NOMO-1 treated with dmso at 0.1 percent for 144 hours (cell line): ENCODE measurements around the gene RETREG2.

ENCODE experiments used
- DNase-seq: peaks from one replicate; lab custom pipeline; 2025; ENCODE audit not compliant: unreplicated experiment; lab: John Stamatoyannopoulos, UW

The RETREG2 gene

DNA sequence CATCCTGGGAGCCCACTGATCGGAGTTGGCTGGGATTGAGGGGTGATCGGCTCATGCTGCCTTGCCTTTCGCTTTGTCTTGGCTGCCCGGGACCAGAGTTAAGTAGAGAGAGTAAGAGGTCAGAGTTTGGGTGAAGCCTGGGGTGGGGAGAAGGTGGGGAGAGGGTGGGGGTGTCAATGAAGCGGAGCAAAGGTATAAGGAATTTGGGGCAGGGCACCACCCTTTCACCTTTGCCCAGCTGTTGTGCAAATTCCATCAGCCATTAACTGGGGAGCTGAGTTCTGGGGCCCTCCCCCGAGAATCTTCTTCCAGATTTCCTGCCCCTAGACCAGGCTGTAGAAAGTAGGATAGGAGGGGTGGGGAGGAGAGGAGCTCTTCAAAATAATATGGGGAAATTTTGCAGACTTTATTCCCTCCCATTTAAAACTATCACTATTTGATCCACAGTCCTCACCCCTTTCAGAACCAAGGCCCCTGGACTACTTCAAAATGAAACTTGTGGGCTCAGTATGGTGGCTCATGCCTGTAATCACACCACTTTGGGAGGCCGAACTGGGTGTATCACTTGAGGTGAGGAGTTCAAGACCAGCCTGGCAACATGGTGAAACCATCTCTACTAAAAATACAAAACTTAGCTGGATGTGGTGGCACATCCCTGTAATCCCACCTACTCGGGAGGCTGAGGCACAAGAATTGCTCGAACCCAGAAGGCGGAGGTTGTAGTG lies 8.0 kb upstream of the RETREG2 start, which contains the start of gene SLC23A3:
SLC23A3 (minus strand) TSS at position 100 of the 725 bp plus-strand sequence; CDS start at position 55, 45 bp downstream.
- DNase-seq: no peak

DNA sequence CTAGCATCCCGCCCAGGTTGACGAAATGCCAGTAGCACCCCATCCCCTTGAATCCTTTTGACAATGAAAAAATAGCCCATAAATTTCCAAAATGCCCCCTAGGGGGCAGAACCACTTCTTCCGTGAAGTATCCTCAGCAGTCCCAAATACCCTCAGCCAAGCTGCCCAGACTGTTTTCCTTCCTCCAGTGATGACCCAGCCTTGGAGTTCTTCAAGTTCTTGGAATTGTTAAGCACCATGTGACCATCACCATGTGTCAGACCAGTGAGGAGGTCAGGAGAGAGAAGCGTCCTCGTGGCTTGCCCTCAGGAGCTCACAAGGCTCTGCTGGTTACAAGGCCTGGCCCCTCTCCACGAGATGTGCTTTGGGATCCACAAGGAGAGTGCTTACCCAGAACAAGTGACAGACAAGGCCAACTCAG lies 6.8 kb upstream of the RETREG2 start:
- no peak for DNase-seq

DNA sequence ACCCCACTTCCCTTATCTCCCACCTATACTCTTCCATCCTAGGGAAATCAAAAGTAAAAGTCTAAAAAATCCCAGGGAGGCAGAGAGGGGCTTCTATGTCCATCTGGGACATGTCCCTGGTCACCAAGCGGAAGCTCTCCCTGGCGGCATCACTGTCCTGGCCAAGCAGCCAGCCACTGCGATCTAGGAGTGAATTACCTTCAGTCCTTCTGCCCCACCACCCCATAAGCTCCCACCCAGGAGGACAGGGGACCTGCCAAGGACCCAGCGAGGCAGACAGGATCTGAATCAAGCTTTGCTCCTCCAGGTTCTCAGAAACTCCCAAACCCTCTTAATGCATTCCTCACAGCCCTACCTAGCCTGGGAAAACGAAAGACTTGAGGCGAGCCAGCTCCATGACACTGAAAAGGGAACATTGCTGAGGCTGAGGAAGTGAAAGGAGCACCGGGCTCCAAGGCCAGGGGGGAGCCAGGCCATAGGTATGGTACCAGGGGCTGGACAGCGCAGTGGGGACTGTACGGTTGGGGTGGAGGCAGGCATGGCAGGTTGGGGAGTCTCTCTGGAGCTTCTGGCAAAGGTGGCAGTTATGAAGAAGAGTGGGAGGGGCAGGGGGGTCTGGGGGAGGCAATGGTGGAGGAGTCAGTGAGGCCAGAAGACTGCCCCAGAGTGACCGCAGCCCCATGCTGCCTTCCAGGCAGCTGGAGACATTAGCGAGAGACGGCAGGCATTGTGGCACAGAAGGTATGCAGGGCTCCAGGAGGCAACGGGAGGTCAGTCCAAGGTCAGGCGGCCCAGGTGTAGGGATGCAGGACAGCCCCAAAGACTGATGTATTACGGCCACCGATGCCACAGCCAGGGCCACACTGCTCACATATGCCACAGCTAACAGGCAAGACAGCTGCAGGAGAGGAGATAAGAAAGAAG lies 5.6 kb upstream of the RETREG2 start:
- DNase-seq: no peak

DNA sequence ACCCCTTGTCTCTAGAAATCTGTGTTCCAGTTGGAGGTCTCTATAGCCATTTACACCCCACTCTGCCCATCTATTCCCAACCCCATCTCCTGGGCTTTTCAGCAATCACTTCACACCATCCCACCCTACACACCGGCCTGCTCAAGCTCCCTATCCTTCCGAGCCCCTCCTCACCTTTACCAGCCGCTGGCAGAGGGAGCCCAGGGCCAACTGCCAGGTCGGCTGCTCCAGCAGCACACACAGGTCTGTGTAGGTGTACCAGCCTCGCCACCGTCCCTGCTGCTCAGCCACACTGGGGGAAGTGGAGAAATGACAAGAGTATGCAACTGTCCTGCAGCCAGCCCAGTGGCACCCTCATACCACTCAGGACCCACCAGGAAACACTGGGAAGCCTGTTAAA lies 4.9 kb upstream of the RETREG2 start:
- DNase-seq: no peak

DNA sequence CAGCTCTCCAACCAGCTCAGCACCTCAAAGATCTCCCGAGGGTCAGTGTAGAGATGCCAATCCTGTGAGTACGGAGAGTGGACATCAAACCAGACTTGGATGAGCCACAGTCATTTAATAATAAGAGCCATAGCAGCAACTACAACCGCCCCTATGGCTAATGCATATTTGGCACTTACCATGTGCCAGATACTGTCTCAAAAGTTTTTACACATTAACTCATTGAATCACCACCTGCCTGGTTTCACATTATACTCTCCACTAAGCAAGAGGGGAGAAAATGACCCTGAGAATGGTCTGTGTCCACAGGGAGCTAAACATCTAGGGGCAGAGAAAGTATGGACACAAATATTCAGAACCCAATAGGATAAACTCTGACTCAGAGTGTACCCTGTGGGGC lies 3.9 kb upstream of the RETREG2 start:
- DNase-seq: no peak

DNA sequence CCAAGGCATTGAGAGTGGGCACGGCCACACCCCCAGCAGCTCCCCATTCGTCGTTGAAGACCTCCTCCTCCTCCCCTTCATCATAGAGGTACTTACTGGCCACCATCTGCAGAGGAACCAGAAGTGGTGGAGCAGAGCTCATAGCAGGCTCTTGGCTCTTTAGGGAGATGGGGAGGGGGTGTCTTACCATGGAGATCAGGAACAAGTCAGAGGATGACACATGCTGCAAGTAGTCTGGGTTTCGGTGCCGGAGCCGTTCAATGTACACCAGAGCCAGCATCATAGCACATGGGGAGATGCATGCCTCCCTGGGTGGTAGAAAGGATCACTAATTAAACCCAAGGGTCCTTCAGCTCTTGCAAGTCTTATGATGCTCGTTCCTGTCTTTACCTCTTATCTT lies 3.3 kb upstream of the RETREG2 start:
- DNase-seq: no peak

DNA sequence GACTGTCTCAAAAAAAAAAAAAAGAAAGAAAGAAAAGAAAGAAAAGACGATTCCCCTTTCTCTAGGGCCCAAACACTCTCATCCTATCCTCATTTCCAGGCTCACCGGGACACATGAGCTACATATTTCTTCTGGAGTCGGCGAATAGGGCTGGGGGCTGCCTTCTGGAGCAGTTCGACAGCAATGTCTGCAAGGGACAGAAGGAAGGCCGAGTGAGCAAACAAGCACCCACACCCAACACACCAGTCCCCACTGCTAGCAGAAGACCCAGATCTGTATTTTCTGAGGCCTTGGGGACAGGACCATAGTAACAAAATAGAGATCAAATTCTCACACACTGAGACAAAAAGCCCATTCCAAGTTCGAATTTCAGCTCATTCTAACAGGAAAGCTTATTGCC lies 2.6 kb upstream of the RETREG2 start:
- DNase-seq: no peak

DNA sequence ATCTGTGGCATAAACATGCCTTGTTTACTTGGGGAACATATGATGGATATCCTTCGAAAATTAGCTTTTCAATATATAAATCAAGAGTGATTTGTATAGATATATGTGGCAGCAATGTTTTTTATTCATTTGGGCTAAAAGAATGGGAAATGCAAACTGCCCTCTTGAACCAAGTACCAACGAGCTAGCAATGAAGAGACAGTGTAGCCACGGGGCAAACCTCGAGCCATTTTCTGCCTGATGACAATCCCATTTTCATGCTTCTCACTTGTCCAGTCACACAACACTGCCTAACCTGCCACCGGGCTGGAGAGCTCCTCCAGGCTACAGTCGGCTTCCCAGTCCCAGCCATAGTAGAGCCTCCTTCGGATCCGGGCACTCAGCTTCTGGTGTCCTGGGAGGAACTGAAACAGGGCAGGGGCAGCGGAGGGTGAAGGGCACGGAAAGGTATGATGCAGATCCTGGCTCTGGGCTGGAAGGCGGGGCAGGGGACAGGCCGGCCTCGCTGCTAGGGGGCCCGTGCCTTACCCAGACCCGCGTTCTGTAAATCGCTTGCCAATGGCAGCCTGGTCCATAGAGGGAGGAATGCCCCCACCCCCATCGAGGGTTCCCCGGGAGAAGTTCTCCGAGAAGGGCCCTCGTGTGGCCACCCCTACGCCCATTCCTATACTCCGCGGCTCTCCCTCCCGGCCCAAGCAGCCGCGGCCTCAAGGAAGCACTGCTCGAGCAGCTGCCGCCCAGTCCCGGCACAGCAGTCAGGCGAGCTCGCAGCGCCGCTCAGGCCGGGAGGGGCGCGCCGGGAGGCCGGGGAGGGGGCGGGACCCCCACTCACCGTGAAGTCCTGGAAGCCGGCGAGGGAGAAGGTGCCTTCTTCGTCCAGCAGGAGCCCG lies 1.9 kb upstream of the RETREG2 start:
- DNase-seq: peak; percentile 27

DNA sequence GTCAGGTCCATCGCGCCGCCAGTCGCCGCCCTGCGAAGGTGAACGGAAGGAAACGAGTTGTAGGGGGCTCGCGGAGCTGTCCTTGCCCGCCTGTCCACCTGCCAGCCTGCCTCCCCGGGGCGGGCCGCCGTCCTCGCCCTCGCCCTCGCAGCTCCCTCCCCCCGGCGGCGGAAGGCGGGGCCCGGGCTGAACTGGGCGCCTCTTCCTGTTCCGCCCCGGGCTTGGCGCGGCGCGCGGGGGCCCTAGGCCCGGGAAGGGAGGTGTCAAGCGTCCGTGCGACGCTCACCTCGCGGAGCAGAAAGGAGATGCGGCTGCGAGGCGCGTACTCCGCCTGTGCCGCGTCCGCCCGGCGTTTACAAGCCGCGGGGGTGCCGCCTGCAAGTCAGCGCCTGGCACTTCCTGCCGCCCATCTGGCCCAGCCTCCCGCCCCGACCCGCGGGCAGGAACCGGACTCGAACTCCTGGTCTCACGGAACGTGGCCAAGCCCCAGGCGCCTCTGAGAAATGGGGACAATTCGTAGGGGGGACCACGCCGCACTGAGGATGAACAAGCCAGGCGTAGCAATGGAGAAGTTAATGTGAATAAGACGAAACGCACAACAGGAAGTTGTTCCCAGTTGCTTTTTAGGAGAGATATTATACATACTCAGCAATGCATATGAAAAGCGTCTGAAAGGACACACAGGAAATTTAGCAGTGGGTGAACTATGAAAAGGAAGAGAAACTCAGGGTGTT lies 1.1 kb upstream of the RETREG2 start, which contains the start of gene CNPPD1:
CNPPD1 (minus strand) TSS at position 108 of the 734 bp plus-strand sequence; CDS start at position 11, 97 bp downstream.
- DNase-seq: peak; percentile 80

DNA sequence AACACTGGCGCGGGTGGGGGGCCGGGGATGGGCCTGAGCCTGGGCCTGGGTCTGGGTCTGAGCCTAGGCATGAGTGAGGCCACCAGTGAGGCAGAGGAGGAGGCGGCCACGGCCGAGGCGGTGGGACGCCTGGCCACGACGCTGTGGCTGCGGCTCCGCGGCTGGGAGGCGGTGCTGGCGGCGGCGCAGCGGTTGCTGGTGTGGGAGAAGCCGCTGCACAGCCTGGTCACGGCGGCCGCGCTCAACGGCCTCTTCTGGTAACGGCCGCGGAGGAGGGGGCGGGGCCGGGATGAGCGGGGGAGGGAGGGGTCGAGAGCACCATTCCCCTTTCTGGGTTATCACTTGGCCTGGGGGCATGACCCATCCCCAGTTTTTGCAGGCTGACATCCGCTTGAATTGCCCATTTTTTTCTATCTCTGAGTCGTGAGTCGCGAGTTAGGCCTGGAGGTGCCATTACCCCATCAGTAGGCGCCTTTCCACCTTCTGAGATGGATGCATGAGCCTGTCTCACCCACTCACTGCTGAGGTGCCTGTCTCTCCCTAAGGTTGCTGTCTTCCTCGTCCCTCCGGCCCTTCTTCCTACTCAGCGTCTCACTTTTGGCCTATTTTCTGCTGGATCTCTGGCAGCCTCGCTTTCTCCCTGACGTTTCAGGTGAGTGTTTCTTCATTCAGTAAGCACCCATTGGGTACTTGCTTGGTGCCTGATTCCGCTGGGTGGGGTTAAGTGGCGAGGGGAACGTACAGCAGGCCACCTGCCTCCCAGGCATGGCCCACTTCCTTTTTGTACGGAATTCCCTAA lies 501 bp downstream of the RETREG2 start:
- peak; percentile 15 for DNase-seq

DNA sequence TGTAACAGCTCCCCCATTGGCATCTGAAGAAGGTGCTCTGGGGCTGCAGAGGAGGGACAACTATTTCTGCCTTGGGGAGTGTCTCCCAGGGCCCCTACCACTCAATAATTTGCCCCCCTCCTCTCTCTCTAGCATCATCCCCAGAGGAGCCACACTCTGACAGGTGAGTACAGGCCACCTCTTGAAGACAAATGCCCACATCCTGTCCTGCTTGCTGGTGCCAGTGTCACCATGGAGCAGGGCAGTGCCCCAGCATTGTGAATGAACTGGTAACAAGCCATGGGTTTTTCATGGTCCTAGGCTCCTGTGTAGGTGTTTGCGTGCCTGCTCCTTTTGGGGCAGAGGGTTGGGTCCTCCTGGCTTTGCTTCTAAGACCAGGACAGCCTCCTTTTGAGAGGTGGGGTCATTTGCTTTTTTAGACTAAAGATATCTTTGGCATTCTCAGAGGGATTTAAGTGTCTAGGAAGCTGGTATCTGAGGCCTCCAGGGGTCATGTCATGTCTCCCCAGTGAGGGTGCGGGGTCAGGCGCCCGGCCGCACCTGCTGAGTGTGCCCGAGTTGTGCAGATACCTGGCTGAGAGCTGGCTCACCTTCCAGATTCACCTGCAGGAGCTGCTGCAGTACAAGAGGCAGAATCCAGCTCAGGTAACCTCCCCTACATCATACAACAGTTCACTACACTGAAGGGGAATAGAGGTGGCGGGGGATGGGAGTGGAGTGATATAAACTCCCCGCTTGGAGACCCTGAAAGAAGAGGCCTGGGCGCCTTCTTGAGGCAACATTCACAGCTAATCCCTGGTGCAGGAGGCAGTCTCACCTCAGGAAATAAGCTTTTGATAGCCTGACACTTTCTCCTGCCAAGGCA lies 1.8 kb downstream of the RETREG2 start:
- DNase-seq: no peak

DNA sequence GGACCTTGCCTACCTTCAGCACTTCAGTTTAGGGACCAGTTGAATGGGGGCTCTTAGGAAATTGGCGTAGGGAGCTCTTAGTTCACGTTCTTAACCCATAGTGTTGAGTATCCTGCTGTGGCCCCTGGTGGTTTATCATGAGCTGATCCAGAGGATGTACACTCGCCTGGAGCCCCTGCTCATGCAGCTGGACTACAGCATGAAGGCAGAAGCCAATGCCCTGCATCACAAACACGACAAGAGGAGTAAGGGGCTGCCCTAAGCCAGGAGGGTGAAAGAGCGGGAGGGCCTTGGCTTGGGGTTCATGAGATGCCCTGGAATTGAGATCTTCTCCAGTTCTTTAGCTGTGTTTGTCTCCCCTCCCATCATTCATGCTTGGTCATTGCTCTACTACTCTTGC lies 2.9 kb downstream of the RETREG2 start:
- no peak for DNase-seq

DNA sequence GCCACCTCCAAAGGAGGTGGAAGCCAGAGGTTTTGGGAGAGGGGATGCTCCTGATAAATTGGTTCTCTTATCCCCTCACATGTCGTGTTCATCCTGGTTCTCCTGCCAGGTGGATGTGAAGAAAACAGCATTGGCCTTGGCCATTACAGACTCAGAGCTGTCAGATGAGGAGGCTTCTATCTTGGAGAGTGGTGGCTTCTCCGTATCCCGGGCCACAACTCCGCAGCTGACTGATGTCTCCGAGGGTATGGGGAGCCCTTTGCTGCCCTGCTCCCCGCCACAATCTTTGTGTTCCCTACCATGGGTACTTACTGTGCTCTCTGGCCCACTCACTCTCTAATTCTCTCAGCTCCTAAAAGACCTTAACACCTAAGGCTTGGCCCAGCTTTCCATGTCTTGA lies 3.5 kb downstream of the RETREG2 start:
- DNase-seq: no peak

DNA sequence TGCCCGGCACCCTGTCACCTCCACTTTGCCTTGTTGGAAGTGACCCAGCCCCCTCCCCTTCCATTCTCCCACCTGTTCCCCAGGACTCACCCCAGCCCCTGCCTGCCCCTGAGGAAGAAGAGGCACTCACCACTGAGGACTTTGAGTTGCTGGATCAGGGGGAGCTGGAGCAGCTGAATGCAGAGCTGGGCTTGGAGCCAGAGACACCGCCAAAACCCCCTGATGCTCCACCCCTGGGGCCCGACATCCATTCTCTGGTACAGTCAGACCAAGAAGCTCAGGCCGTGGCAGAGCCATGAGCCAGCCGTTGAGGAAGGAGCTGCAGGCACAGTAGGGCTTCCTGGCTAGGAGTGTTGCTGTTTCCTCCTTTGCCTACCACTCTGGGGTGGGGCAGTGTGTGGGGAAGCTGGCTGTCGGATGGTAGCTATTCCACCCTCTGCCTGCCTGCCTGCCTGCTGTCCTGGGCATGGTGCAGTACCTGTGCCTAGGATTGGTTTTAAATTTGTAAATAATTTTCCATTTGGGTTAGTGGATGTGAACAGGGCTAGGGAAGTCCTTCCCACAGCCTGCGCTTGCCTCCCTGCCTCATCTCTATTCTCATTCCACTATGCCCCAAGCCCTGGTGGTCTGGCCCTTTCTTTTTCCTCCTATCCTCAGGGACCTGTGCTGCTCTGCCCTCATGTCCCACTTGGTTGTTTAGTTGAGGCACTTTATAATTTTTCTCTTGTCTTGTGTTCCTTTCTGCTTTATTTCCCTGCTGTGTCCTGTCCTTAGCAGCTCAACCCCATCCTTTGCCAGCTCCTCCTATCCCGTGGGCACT lies 4.5 kb downstream of the RETREG2 start:
- no peak for DNase-seq

DNA sequence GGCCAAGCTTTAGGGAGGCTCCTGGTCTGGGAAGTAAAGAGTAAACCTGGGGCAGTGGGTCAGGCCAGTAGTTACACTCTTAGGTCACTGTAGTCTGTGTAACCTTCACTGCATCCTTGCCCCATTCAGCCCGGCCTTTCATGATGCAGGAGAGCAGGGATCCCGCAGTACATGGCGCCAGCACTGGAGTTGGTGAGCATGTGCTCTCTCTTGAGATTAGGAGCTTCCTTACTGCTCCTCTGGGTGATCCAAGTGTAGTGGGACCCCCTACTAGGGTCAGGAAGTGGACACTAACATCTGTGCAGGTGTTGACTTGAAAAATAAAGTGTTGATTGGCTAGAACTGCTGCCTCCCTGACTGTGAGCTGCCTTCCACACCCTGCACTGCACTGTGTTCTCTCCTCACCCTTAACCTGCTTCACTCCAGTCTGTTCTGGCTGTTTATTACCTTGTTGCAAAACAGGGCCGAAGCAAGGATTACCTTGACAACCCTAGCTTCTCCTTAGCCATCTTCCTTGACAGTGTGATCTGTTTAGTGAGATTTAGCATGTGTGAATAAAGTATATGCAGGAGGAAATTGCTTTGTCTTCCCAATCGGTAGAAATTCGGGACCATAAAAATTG lies 5.2 kb downstream of the RETREG2 start:
- DNase-seq: no peak

DNA sequence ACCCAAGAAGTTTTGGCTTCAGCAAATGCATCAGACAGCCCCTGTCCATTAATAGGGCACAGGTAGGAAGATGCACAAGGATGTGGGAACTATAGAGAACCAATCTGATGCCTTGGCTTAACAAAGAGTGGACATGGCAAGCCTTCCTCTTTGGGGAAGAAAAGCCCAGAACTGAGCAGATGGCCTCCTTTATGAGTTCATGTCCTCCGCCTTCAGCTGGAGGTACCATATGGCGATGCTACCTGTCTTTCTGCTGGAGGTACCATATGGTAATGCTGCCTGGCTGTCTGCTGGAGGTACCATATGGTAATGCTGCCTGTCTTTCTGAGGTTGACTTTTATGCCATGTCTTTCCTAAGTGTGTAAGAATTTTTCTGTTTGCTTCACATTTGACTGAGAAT lies 6.0 kb downstream of the RETREG2 start:
- no peak for DNase-seq

DNA sequence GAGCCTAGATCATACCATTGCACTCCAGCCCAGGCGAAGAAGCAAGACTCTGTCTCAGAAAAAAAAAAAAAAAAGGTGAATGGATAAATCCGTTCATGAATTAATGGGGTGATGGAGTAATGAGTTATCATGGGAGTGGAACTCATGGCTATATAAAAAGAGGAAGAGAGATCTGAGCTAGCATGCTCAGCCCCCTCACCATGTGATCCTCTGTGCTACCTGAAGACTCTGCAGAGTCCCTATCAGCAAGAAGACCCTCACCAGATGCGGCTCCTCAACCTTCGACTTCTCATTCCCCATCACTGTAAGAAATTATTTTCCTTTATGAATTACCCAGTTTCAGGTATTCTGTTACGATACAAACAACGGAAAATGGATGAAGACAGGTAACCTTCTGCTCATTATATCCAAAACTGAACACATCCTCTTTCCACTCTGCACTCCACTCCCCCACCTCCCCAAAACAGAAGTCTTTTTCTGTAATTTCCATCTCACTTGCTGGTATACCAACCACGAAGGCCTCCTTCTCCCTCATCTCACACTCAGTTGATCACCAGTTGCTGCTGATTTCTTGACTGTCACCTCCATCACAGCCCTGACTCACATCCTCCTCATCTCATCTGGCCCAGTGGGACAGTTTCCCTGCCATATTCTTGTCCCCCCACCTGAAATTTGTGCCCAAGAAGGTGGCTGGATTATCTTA lies 8.8 kb downstream of the RETREG2 start:
- DNase-seq: no peak
